KG1 (cell line): ENCODE measurements around the gene STARD10.
"Not testable (repeated sequence)": the region's sequence is repeated elsewhere in the genome, so short reads cannot be mapped to it uniquely, and the experiment has no call there.

Experiments used
- DNase-seq: peaks from one replicate; lab custom pipeline; 2025; lab: John Stamatoyannopoulos, UW

STARD10 gene, protein sequence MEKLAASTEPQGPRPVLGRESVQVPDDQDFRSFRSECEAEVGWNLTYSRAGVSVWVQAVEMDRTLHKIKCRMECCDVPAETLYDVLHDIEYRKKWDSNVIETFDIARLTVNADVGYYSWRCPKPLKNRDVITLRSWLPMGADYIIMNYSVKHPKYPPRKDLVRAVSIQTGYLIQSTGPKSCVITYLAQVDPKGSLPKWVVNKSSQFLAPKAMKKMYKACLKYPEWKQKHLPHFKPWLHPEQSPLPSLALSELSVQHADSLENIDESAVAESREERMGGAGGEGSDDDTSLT

GRCh38 chr11:72793425-72794367 is at the start of gene STARD10:
TSS of gene STARD10 (minus strand) at chr11:72794047. CDS start at chr11:72781181, 12,866 bp downstream.
- peak; percentile 99 for DNase-seq

DNA sequence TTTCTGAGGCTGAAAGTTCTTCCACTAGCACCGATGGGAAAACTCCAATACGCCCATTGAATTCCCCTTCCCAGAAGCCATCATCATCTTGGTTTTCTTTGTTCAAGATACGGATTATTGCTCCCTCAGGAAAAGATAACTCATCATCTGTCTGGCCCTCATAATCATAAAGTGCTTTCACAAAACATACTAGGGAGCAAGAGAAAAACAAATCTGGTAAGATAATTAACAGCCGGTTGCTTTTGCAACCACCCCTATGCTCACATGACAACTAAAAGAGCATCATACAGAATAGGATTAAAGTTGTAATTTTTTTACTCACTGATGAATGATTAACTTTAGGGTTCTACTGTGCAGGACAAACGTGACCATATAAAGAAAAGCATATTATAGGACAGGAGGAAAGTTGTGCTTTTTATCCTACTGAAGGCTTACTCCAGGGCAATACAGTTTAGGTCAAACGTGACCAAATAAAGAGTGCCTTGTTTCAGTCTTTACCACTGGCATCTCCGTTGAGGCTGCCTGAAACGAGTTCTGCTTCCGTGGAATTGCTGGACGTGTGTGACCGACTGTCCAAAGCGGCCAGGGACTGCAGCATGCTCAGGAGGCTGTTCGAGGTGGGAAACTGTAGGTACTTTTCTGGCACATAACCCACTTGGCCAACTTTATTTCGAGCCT is 48.9 kb upstream of the STARD10 start:
- no peak for DNase-seq

GRCh38 chr11:72842126-72842525 is 48.3 kb upstream of the STARD10 start:
- DNase-seq, result no peak

DNA sequence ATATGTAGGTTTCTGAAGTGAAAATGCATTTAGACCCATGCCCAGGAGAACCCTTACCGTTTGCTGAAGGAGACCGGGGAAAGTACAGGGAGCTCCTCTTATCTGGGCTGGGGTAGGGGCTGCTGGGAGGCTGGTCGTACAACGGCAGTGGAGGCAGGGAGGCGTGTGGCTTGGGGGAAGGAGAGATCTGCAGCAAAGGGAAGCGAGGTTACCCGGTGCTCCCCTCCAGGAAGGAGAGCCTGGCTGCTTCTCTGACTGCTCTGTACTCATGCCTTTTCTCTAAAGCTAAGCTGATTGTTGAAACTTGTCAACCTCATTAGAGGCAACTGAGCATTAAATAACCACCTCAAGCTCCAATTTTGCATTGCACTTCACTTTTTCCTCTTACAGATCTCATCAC is 47.5 kb upstream of the STARD10 start:
- no peak for DNase-seq

- no peak for DNase-seq
Measured at GRCh38 chr11:72840780-72841179, 46.9 kb upstream of the STARD10 start.

DNA sequence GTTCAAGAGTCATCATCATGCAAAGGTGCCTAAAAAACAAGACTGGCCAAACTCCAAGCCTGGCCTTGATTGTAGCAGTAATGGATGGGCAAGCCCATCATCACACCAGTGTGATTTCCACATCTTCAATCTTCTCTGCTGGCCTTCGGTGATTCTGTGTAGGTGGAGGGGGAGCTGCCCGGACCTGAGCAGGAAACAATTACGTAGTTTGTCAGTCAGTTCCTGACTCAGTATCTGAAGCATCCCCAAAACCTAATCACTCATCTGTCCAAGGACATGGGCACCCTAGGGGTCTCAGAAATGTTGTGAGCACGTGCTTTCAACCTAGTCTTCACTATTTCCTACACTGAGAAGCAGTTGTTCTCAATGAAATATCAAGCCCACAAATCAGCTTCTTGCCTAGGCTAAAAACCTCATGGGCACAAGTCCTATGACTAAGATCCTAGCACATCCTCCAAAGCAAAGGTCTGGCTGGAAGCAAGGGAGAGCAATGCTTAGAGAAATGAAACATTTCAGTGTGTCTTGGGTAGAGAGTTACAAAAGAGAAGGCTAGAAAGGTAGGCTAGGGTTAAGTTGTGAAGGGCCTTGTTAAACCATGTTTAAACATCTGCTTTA is 45.0 kb upstream of the STARD10 start:
- no peak for DNase-seq

- no peak for DNase-seq
Measured at GRCh38 chr11:72836111-72836510, 42.3 kb upstream of the STARD10 start.

DNA sequence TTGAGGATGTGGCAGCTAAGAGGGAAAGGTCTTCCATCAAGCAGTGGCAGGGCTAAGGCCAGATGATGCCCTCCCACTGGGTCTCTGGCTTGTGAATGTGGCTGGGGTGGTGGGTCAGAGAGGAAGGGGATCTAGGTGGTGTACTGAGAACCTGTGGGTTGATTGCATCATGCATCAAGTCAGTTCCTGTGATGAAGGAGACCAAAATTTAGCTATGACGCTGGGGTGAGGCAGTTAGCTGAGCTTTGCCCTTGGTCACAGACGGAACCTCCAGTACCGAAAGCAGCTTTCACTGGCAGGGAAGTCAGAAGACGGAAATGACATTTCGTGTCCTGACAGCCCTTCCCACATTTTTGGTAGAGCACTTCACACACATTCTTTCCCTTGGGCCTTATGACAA is 41.1 kb upstream of the STARD10 start:
- no peak for DNase-seq

DNA sequence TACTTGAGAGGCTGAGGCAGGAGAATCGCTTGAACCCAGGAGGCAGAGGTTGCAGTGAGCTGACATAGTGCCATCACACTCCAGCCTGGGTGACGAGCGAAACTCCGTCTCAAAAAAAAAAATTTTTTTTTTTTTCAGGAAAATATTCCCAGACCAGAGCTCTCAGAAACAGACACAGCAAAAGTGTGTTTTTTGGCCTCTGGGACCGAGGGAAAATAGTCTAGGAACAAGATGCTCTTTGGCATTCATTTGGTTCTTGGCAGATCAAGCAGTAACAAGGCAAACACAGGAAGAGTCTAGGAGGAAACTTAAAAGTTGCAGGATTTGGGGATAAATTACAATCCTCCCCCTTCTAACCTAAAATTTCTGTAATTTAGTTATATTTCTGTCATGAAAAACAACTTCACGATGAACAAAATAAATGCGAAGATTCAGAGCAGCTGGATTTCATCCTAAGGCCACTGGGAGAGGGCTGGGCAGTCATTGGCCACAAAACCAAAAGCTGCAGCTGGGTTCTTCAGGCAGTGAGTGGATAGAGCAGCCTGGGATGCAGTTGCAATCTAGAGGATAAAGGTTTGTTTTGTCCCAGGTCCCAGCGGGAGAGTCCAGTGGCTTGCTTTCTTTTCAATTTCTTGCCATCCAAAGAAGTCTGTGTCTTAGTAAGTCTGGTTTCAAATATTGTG is 40.1 kb upstream of the STARD10 start:
- no peak for DNase-seq

DNA sequence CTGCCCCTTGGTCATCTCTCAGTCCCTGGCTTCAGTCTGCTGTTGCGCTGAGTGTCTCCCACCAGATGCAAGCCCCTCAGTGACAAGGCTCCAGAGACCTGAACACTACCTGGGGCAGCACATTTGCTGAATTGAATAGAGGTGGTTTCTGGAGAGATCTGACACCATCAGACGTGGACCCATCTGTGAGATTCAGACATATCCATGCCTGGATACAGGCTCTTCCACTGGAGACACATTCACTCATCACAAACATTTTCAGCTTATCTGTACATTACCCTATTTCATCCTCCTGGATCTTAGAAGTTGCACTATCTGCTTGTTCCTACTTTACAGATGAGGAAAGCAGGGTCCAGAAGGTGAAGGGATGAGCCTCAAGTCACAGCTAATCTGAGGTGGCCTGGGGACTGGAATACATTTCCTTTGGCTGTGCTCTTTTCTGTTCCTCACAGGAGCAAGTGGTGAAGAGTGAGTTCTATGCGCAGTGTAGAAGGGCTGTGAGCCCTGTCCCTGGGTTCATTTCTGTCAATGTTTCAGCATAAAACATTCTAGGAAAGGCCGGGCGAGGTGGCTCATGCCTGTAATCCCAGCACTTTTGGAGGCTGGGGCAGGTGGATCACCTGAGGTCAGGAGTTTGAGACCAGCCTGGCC is 39.4 kb upstream of the STARD10 start:
- DNase-seq, result no peak

DNA sequence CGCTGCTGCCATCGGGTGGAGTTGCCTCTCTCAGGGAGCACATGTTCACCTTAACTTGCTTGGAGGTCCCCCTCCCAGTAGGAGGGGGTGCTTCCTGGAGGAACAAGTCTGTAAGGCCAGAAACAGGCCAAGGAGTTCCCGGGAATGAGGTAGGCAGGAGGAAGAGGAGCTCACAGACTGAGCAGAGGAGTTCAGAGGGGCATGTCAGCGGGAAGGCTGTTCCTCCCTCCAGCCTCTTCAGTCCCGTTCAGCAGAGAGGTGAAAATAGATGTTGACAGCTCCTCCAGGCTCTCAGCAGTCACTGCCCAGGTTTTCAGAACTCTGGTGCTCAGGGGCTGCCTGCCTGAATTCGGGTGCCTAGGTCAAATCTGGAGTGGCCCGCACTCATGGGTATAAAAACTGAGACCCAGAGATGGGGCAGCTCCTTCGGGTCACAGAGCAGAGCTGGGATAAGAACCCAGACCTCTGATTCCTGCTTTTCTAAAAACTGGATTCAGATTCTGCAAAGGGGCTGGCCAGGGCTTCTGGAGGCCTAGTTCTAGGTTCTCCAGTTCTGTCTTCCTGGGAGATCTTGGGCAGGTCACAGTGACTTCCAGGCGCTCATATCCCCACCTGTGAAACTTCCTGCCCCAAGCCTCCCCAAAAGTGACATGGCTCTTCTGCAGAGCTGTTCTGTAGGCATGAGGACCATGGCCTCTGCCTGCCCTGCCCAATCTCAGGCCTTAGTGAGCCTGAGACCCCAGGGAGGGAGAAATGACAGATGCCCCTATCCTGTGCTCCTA is 38.6 kb upstream of the STARD10 start:
- DNase-seq, result no peak

DNA sequence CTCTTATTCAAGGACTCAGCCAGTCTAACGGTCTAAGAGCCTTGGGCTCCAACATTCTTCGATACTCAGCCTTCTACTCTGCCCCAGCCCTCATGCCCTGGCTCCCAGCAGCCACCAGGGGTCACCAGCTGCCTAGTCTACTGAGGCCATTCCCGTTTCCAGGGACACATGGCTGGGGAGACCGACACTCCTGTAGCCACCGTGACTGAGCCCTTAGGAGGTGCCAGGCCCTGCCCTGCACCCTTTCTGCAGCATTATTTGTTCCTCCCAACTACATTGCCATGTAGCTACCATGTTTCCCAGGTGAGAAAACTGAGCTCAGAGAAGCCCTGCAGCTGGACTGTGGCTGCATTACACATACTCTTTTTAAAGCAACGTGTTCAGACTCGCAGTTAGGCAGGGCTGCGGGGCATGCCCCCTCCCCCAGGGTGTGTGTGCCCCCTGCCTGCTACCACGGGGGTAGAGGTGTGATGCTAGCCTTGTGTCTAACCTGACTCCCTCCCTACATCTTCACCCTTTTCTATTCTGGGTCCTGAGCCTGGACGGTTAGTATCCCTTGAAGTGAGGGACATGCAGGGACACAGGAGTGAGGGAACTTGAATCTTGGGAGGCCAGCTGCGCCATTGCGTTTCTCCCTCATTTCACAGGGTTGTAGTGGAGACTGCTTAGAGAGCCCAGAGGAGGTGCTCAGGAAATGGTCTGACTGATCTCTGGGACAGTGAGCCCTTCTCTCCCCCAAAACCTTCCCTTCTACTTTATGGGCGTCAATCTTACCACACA is 37.9 kb upstream of the STARD10 start:
- peak; percentile 41 for DNase-seq

- no peak for DNase-seq
Measured at GRCh38 chr11:72829884-72830533, 36.2 kb upstream of the STARD10 start.

DNA sequence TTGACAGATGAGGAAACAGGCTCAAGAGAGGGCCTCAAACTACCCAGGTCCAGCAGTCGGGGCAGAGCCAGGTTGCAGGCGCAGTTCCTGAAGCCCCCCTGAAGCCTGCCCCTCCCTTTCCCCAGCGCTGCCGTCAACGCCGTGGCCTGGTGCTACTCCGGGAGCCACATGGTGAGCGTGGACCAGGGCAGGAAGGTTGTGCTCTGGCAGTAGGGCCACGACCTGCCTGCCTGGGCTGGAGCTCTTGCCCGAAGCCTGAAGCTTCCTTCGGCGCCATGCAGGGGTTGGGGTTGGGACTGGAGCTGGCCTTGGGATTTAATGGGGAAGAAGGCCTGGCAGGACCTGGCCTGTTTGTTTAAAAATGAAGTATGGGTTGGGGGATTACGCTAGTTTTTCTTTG is 35.3 kb upstream of the STARD10 start:
- DNase-seq, result no peak

DNA sequence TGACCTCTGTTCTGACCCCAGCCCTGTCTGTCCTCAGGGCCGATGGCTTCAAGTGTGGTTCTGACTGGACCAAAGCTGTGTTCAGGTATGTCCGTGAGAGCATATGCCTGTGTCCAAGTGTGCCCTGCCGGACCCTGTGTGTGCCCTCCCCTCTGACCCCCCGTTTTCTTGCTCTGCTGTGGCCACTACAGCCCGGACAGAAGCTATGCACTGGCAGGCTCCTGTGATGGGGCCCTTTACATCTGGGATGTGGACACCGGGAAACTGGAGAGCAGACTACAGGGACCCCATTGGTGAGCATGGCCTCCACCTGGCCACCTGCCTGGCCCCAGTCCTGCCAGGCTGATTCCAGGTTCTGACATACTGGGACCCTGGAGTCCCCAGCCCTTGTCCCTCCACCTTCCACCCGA is 34.9 kb upstream of the STARD10 start:
- no peak for DNase-seq

GRCh38 chr11:72828081-72828567 is 34.3 kb upstream of the STARD10 start:
- no peak for DNase-seq

GRCh38 chr11:72827656-72828055 is 33.8 kb upstream of the STARD10 start:
- DNase-seq, result not testable (repeated sequence)

- no peak for DNase-seq
Measured at GRCh38 chr11:72826942-72827480, 33.2 kb upstream of the STARD10 start.
